Measurements from ENCODE around the gene SLC6A16.

Gene SLC6A16

GRCh38 chr19:49347835-49348234, 22.8 kb upstream of the SLC6A16 start:
- H3K4me3 ChIP-seq (ENCODE audit: low read depth in 1 of 5, low read length in 5 of 5): no peak overlapping the region
- H3K9me3 ChIP-seq (ENCODE audit: control insufficient read depth in 5 of 5, low read length in 5 of 5): no peaks in the 10 kb centered on the region
- H3K27me3 ChIP-seq (ENCODE audit: control insufficient read depth in 5 of 5, insufficient read depth in 4 of 5, low read length in 5 of 5): no peaks in the 10 kb centered on the region
- H3K9ac ChIP-seq (ENCODE audit: low read length in 5 of 5): no peak overlapping the region
- no peaks in the 10 kb centered on the region for H3K4me1 ChIP-seq (ENCODE audit: control insufficient read depth in 5 of 5, insufficient read depth in 5 of 5, low read length in 5 of 5)
- H3K27ac ChIP-seq (ENCODE audit: low read depth, low read length): no peak overlapping the region
- peaks cover 0 to 75% (median 66%) of the 10 kb centered on the region in 5 donors for H3K36me3 ChIP-seq (ENCODE audit: control insufficient read depth in 5 of 5, insufficient read depth in 5 of 5, low read length in 5 of 5)

GRCh38 chr19:49347191-49347590, 22.2 kb upstream of the SLC6A16 start:
- H3K27me3 ChIP-seq (ENCODE audit: control insufficient read depth in 5 of 5, insufficient read depth in 4 of 5, low read length in 5 of 5): no peaks in the 10 kb centered on the region
- peaks cover 0 to 80% (median 71%) of the 10 kb centered on the region in 5 donors for H3K36me3 ChIP-seq (ENCODE audit: control insufficient read depth in 5 of 5, insufficient read depth in 5 of 5, low read length in 5 of 5)
- H3K27ac ChIP-seq (ENCODE audit: low read depth, low read length): no peak overlapping the region
- H3K4me1 ChIP-seq (ENCODE audit: control insufficient read depth in 5 of 5, insufficient read depth in 5 of 5, low read length in 5 of 5): no peaks in the 10 kb centered on the region
- H3K4me3 ChIP-seq (ENCODE audit: low read depth in 1 of 5, low read length in 5 of 5): no peak overlapping the region
- no peaks in the 10 kb centered on the region for H3K9me3 ChIP-seq (ENCODE audit: control insufficient read depth in 5 of 5, low read length in 5 of 5)
- no peak overlapping the region for H3K9ac ChIP-seq (ENCODE audit: low read length in 5 of 5)

- H3K36me3 ChIP-seq (ENCODE audit: control insufficient read depth in 5 of 5, insufficient read depth in 5 of 5, low read length in 5 of 5): peaks cover 0 to 74% (median 62%) of the 10 kb centered on the region in 5 donors
- no peak overlapping the region for H3K27ac ChIP-seq (ENCODE audit: low read depth, low read length)
- H3K4me1 ChIP-seq (ENCODE audit: control insufficient read depth in 5 of 5, insufficient read depth in 5 of 5, low read length in 5 of 5): peaks cover 0 to 14% (median 11%) of the 10 kb centered on the region in 5 donors
- no peaks in the 10 kb centered on the region for H3K27me3 ChIP-seq (ENCODE audit: control insufficient read depth in 5 of 5, insufficient read depth in 4 of 5, low read length in 5 of 5)
- no peaks in the 10 kb centered on the region for H3K9me3 ChIP-seq (ENCODE audit: control insufficient read depth in 5 of 5, low read length in 5 of 5)
- no peak overlapping the region for H3K9ac ChIP-seq (ENCODE audit: low read length in 5 of 5)
- H3K4me3 ChIP-seq (ENCODE audit: low read depth in 1 of 5, low read length in 5 of 5): no peak overlapping the region
These were observed 19.8 kb upstream of the SLC6A16 start for GRCh38 chr19:49344505-49345423.

DNA sequence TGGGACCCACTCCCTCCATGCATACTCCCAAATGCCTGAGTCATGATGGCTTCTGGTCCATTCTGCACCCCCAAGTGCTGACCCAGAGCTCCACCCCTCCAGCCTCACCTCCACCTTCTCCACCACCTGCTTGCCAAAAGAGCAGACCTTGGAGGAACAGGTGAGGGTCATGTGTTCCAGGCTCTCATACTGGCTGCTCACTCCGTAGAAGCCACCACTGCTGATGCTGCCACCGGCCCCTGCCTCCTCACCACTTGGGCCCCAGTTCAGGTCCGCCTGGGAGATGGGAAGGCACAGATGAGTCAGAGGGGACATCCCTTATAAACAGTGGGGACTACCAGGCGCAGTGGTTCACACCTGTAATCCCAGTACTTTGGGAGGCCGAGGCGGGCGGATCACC, 18.1 kb upstream of the SLC6A16 start:
- H3K27ac ChIP-seq (ENCODE audit: low read depth, low read length): no peak overlapping the region
- no peaks in the 10 kb centered on the region for H3K27me3 ChIP-seq (ENCODE audit: control insufficient read depth in 5 of 5, insufficient read depth in 4 of 5, low read length in 5 of 5)
- H3K9ac ChIP-seq (ENCODE audit: low read length in 5 of 5): no peak overlapping the region
- H3K9me3 ChIP-seq (ENCODE audit: control insufficient read depth in 5 of 5, low read length in 5 of 5): no peaks in the 10 kb centered on the region
- H3K4me3 ChIP-seq (ENCODE audit: low read depth in 1 of 5, low read length in 5 of 5): no peak overlapping the region
- H3K4me1 ChIP-seq (ENCODE audit: control insufficient read depth in 5 of 5, insufficient read depth in 5 of 5, low read length in 5 of 5): peaks cover 0 to 30% (median 25%) of the 10 kb centered on the region in 5 donors
- H3K36me3 ChIP-seq (ENCODE audit: control insufficient read depth in 5 of 5, insufficient read depth in 5 of 5, low read length in 5 of 5): peaks cover 0 to 71% (median 51%) of the 10 kb centered on the region in 5 donors

DNA sequence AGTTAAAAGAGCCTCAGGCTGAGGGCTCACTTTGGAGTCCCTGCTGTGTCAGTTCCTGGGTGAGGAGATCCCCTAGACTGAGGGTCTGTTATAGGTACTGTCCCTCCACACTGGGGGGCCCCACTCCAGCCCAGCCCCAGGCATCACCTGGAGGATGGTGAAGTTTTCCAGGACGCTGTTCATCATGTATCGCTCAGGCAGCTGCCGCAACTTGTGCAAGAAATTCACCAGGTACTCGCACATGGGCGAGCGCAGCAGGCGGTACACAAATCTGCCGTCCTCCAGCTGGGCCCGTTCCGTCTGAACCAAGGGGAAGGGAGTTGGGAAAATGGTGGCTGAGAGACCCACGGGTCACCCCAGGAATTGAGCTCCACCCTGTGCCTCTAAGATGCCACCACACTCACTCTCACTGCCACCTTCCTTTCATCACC, 17.3 kb upstream of the SLC6A16 start:
- Histone ChIP-seq H3K27ac (ENCODE audit: low read depth, low read length) (no peak overlapping the region), H3K27me3 (ENCODE audit: control insufficient read depth in 5 of 5, insufficient read depth in 4 of 5, low read length in 5 of 5) (no peaks in the 10 kb centered on the region), H3K4me3 (ENCODE audit: low read depth in 1 of 5, low read length in 5 of 5) (no peak overlapping the region), H3K9me3 (ENCODE audit: control insufficient read depth in 5 of 5, low read length in 5 of 5) (no peaks in the 10 kb centered on the region), H3K9ac (ENCODE audit: low read length in 5 of 5) (no peak overlapping the region), H3K4me1 (ENCODE audit: control insufficient read depth in 5 of 5, insufficient read depth in 5 of 5, low read length in 5 of 5) (peaks cover 0 to 30% (median 25%) of the 10 kb centered on the region in 5 donors), H3K36me3 (ENCODE audit: control insufficient read depth in 5 of 5, insufficient read depth in 5 of 5, low read length in 5 of 5) (peaks cover 0 to 63% (median 43%) of the 10 kb centered on the region in 5 donors)

DNA sequence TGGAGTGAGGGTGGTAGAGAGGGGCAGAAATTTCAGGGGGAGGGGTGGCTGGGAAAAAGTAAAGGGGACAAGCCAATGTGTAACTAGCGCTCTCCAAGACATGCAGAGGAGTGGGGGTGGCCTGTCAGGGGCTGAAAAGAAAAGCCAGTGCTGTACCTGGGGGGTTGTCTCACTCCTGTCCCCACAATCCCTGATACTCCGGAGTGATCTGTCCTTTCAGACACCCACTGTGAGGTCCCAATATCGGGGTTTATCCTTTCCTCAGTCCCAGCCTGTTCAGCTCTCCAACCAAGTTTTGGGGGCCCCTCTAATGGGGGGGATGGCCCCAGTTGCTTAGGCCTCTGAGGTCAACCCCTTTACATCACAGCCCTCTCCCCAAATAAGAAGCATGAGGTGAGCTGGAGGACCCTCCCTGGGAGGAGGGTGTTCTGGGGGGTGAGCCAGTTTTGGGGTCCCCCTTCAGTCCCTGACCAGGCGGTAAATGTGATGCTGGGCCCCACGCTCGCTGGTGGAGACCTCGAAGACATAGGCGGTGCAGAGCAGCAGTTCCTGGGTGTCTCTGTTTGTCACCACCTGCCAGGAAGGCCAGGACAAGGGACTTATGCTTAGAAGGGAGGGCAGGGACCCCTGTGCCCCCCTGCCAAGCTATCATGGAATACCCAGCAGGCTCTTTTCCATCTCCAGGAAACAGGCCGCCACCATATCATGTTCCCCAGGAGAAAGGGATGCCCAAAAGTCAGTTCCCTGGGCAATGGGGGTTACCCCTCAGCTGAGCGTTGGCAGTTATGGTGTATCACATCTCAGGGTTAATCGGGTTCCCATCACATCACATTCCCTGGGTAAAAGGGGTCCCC, 16.1 kb upstream of the SLC6A16 start:
- Histone ChIP-seq H3K36me3 (ENCODE audit: control insufficient read depth in 5 of 5, insufficient read depth in 5 of 5, low read length in 5 of 5) (peaks cover 0 to 51% (median 33%) of the 10 kb centered on the region in 5 donors), H3K9me3 (ENCODE audit: control insufficient read depth in 5 of 5, low read length in 5 of 5) (no peaks in the 10 kb centered on the region), H3K9ac (ENCODE audit: low read length in 5 of 5) (no peak overlapping the region), H3K27ac (ENCODE audit: low read depth, low read length) (peak overlapping the region; percentile 74), H3K27me3 (ENCODE audit: control insufficient read depth in 5 of 5, insufficient read depth in 4 of 5, low read length in 5 of 5) (no peaks in the 10 kb centered on the region), H3K4me1 (ENCODE audit: control insufficient read depth in 5 of 5, insufficient read depth in 5 of 5, low read length in 5 of 5) (peaks cover 0 to 34% (median 25%) of the 10 kb centered on the region in 5 donors), H3K4me3 (ENCODE audit: low read depth in 1 of 5, low read length in 5 of 5) (no peak overlapping the region)

- H3K9me3 ChIP-seq (ENCODE audit: control insufficient read depth in 5 of 5, low read length in 5 of 5): no peaks in the 10 kb centered on the region
- H3K27ac ChIP-seq (ENCODE audit: low read depth, low read length): peak overlapping the region; percentile 74
- H3K9ac ChIP-seq (ENCODE audit: low read length in 5 of 5): peak overlapping the region in 2 of 5 donors; percentile 6 to 41
- no peaks in the 10 kb centered on the region for H3K27me3 ChIP-seq (ENCODE audit: control insufficient read depth in 5 of 5, insufficient read depth in 4 of 5, low read length in 5 of 5)
- peaks cover 0 to 46% (median 30%) of the 10 kb centered on the region in 5 donors for H3K36me3 ChIP-seq (ENCODE audit: control insufficient read depth in 5 of 5, insufficient read depth in 5 of 5, low read length in 5 of 5)
- peak overlapping the region; percentile 48 to 64 (median 61) for H3K4me3 ChIP-seq (ENCODE audit: low read depth in 1 of 5, low read length in 5 of 5)
- H3K4me1 ChIP-seq (ENCODE audit: control insufficient read depth in 5 of 5, insufficient read depth in 5 of 5, low read length in 5 of 5): peaks cover 0 to 34% (median 25%) of the 10 kb centered on the region in 5 donors
These were observed 15.3 kb upstream of the SLC6A16 start for GRCh38 chr19:49340069-49340864.

- Histone ChIP-seq H3K27me3 (ENCODE audit: control insufficient read depth in 5 of 5, insufficient read depth in 4 of 5, low read length in 5 of 5) (no peaks in the 10 kb centered on the region), H3K4me1 (ENCODE audit: control insufficient read depth in 5 of 5, insufficient read depth in 5 of 5, low read length in 5 of 5) (peaks cover 0 to 34% (median 28%) of the 10 kb centered on the region in 5 donors), H3K9ac (ENCODE audit: low read length in 5 of 5) (peak overlapping the region in 2 of 5 donors; percentile 6 to 56), H3K36me3 (ENCODE audit: control insufficient read depth in 5 of 5, insufficient read depth in 5 of 5, low read length in 5 of 5) (peaks cover 0 to 38% (median 23%) of the 10 kb centered on the region in 5 donors), H3K9me3 (ENCODE audit: control insufficient read depth in 5 of 5, low read length in 5 of 5) (no peaks in the 10 kb centered on the region), H3K27ac (ENCODE audit: low read depth, low read length) (peak overlapping the region; percentile 46), H3K4me3 (ENCODE audit: low read depth in 1 of 5, low read length in 5 of 5) (peak overlapping the region; percentile 59 to 74 (median 62))
These were observed 14.5 kb upstream of the SLC6A16 start for GRCh38 chr19:49339301-49340068.

Data from subcutaneous abdominal adipose tissue (tissue), 5 donors.